ENCODE results near the gene ARHGAP27. TPM values are rescaled to one million over a fixed set of nuclear protein-coding genes. Genes with fewer than 3 reads are reported as not detected.

The ARHGAP27 gene
- total and polyA plus RNA-seq, 2 of the 4 experiments (the other 2 are of a cell fraction), result under 0.01 to 0.89 TPM

DNA sequence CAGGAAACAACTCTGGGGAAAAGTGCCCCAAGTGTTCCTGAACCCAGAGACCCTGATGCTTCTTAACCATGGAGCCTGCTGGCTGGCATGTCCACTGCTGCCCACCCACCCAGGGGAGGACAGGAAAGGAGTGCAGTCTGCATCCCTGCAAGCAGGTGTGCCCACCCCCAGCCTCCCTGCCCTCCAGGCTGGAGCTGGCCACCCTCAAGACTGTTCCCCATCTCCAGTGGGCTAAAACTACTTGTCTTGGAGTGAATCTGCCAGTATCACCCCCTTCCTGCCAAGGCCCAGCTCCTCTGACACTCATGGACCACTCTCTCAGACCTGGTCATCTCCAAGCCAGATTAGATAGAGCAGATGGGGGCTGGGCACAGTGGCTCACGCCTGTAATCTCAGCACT lies 29.8 kb downstream of the ARHGAP27 start:
- no peak overlapping the region for H3K4me3 ChIP-seq (ENCODE audit: insufficient read depth, low read depth, low read length)
- H4K91ac ChIP-seq (ENCODE audit: insufficient read depth, low read depth, low read length), result no peak overlapping the region
- no peaks in the 10 kb centered on the region for H3K9me1 ChIP-seq (ENCODE audit: insufficient read depth, low read length)
- H3K79me1 ChIP-seq (ENCODE audit: low read depth in 1 of 2, low read length in 2 of 2), result no peaks in the 10 kb centered on the region
- H2BK20ac ChIP-seq (ENCODE audit: low read depth, low read length), result no peak overlapping the region
- ChIA-PET POLR2A (ENCODE audit: unreplicated experiment) (no interaction called here), CTCF (no interaction called here)
- H4K8ac ChIP-seq (ENCODE audit: low read depth in 2 of 2, low read length in 2 of 2), result no peak overlapping the region
- no peaks in the 10 kb centered on the region for H3K36me3 ChIP-seq (ENCODE audit: control insufficient read depth, insufficient read depth, low read length)
- no peak overlapping the region for H3K18ac ChIP-seq (ENCODE audit: low read depth, low read length)
- H3K4me2 ChIP-seq (ENCODE audit: low read depth, low read length), result no peak overlapping the region
- H4K20me1 ChIP-seq (ENCODE audit: insufficient read depth, low read length), result no peaks in the 10 kb centered on the region
- no peak overlapping the region for H2BK5ac ChIP-seq (ENCODE audit: low read depth, low read length, poor library complexity, severe bottlenecking)
- no peak overlapping the region for H2BK120ac ChIP-seq (ENCODE audit: low read depth, low read length)
- H2AK9ac ChIP-seq (replicated peaks; ENCODE audit: low read depth, low read length, poor library complexity), result no peak overlapping the region
- peaks cover 26% of the 10 kb centered on the region for H3K27me3 ChIP-seq (ENCODE audit: control insufficient read depth, insufficient read depth, low read length)
- no CpG with 5 or more reads among the region's 1 CpG for WGBS, 2 experiments (ENCODE audit: extremely low coverage in 2 of 2, insufficient read length in 1 of 2)
- no peak for ATAC-seq (ENCODE audit: low read depth)
- H3K27ac ChIP-seq (ENCODE audit: insufficient read depth, low read length), result no peak overlapping the region
- no peak overlapping the region for H3K4ac ChIP-seq (ENCODE audit: low read depth, low read length)
- no peak overlapping the region for H4K5ac ChIP-seq (ENCODE audit: low read depth, low read length)
- BruUV-seq (replicated peaks), result no TSS peak
- no peak overlapping the region for H3K14ac ChIP-seq (replicated peaks; ENCODE audit: low read depth, low read length)
- in situ Hi-C loops (cut with MboI; ENCODE audit: low sequenced_read_pairs) (loop anchor here (25.0 kb wide), 1 partner anchor 434 kb away; the partner anchor contains the start of gene SPPL2C), dilution Hi-C loops (cut with HindIII; ENCODE audit: low sequenced_read_pairs, unreplicated experiment) (no loop called here), intact Hi-C loops (cut with micrococcal nuclease) (no loop called here)
- H3K56ac ChIP-seq (ENCODE audit: extremely low read depth, insufficient read depth, low read length), result no peak overlapping the region
- no peak overlapping the region for H2AFZ ChIP-seq (replicated peaks; ENCODE audit: low read length, poor library complexity)
- no peak overlapping the region for H3K23ac ChIP-seq (ENCODE audit: low read depth, low read length)
- H3K4me1 ChIP-seq (ENCODE audit: control insufficient read depth, insufficient read depth, low read length), result peaks cover 4% of the 10 kb centered on the region; the same call in 1 of the 2 replicates
- H2BK15ac ChIP-seq (ENCODE audit: low read depth, low read length), result no peak overlapping the region
- no peaks in the 10 kb centered on the region for H3K9me3 ChIP-seq (ENCODE audit: control insufficient read depth, insufficient read depth, low read length)
- H3K9ac ChIP-seq (ENCODE audit: low read depth, low read length), result no peak overlapping the region
- no peak for TF ChIP-seq SMC3 (IDR thresholded peaks at IDR 0.05; ENCODE audit: low read depth, low read length)
- no peak for TF ChIP-seq FOS (IDR thresholded peaks at IDR 0.05; ENCODE audit: low read depth, low read length)
- no peak for TF ChIP-seq MAZ (IDR thresholded peaks at IDR 0.05; ENCODE audit: borderline replicate concordance, low read depth, low read length)
- no peak for TF ChIP-seq BHLHE40 (IDR thresholded peaks at IDR 0.05; ENCODE audit: low read depth, low read length)
- TF ChIP-seq MAFK (IDR thresholded peaks at IDR 0.05; ENCODE audit: low read depth, low read length), result no peak
- no peak for TF ChIP-seq RCOR1 (IDR thresholded peaks at IDR 0.05; ENCODE audit: insufficient replicate concordance, low read length)
- TF ChIP-seq NFE2L2 (IDR thresholded peaks at IDR 0.05; ENCODE audit: low read depth, low read length), result no peak
- no peak for TF ChIP-seq MXI1 (IDR thresholded peaks at IDR 0.05; ENCODE audit: borderline replicate concordance, low read depth, low read length)
- no peak for TF ChIP-seq POLR2A (IDR thresholded peaks at IDR 0.05; ENCODE audit: low read depth, low read length)
- TF ChIP-seq, protein P1, sequence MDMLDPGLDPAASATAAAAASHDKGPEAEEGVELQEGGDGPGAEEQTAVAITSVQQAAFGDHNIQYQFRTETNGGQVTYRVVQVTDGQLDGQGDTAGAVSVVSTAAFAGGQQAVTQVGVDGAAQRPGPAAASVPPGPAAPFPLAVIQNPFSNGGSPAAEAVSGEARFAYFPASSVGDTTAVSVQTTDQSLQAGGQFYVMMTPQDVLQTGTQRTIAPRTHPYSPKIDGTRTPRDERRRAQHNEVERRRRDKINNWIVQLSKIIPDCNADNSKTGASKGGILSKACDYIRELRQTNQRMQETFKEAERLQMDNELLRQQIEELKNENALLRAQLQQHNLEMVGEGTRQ (IDR thresholded peaks at IDR 0.05; ENCODE audit: low read depth, low read length), result no peak
- TF ChIP-seq CEBPB (IDR thresholded peaks at IDR 0.05; ENCODE audit: low read depth, low read length), result no peak
- TF ChIP-seq RFX5 (IDR thresholded peaks at IDR 0.05; ENCODE audit: low read depth, low read length), result no peak
- TF ChIP-seq, protein P2, sequence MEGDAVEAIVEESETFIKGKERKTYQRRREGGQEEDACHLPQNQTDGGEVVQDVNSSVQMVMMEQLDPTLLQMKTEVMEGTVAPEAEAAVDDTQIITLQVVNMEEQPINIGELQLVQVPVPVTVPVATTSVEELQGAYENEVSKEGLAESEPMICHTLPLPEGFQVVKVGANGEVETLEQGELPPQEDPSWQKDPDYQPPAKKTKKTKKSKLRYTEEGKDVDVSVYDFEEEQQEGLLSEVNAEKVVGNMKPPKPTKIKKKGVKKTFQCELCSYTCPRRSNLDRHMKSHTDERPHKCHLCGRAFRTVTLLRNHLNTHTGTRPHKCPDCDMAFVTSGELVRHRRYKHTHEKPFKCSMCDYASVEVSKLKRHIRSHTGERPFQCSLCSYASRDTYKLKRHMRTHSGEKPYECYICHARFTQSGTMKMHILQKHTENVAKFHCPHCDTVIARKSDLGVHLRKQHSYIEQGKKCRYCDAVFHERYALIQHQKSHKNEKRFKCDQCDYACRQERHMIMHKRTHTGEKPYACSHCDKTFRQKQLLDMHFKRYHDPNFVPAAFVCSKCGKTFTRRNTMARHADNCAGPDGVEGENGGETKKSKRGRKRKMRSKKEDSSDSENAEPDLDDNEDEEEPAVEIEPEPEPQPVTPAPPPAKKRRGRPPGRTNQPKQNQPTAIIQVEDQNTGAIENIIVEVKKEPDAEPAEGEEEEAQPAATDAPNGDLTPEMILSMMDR (conservative IDR thresholded peaks at IDR 0.05; ENCODE audit: low read depth, low read length), result no peak
- DNase-seq, result no peak
- H2AK5ac ChIP-seq (ENCODE audit: low read depth, low read length), result no peak overlapping the region

All from IMR-90 (cell line).